SK-N-SH (cell line): ENCODE measurements around the gene ZGLP1. TPM values are rescaled to one million over a fixed set of nuclear protein-coding genes. Genes with fewer than 3 reads are reported as not detected.

ENCODE experiments used
- CTCF ChIA-PET: fragments of 300-600, 350-600 bp; formaldehyde crosslinking; extraction: SDS; loops from one replicate; lab custom pipeline; 2021; lab: Yijun Ruan, JAX
- POLR2A ChIA-PET: fragments of 350-600 bp; sonication (Branson Sonifier 250); formaldehyde crosslinking; extraction: SDS; loops from one replicate; lab custom pipeline; 2020; ENCODE audit warnings: antibody characterized with exemption, inconsistent platforms; lab: Yijun Ruan, JAX
- DNase-seq: peaks from one replicate; pipeline ENCODE4 v3.0.0; 2012
- H2AFZ ChIP-seq: fragments of 200-600 bp; sonication (generic); 2 replicates; pipeline ENCODE4 v1.8.1; 2016; ENCODE audit warnings: antibody characterized with exemption, mild to moderate bottlenecking, low read depth
- H3F3A ChIP-seq: fragments of 200-600 bp; sonication (generic); replicated peaks from 2 replicates; pipeline ENCODE3; 2016; ENCODE audit warnings: antibody characterized with exemption, mild to moderate bottlenecking; ENCODE audit not compliant: insufficient read depth
- H3K27ac ChIP-seq, 2 experiments: fragments of 200-500 bp in 1 of 2; fragments of 200-600 bp in 1 of 2; sonication (Bioruptor generic) in 1 of 2; sonication (generic), shearing (Covaris generic) in 1 of 2; 2 replicates each; pipeline versions ENCODE4 v1.5.1 to v1.6.1; 2014 to 2016; ENCODE audit warnings: low read depth in 2 of 2, inconsistent platforms in 1 of 2, low read length in 1 of 2, mild to moderate bottlenecking in 1 of 2, mixed read lengths in 1 of 2
- H3K27me3 ChIP-seq: fragments of 200-600 bp; sonication (generic), shearing (Covaris generic); 2 replicates; pipeline ENCODE4 v1.6.1; 2016; ENCODE audit warnings: mixed run types; ENCODE audit not compliant: insufficient read depth
- H3K36me3 ChIP-seq, 2 experiments: fragments of 200-500 bp in 1 of 2; fragments of 200-600 bp in 1 of 2; sonication (Bioruptor generic) in 1 of 2; sonication (generic) in 1 of 2; replicated peaks in 1 of 2; 2 replicates each; pipeline versions ENCODE3 to v1.5.1; 2014 to 2016; ENCODE audit warnings: low read length in 1 of 2, mild to moderate bottlenecking in 1 of 2; ENCODE audit not compliant: insufficient read depth in 2 of 2, control insufficient read depth in 1 of 2
- H3K4me1 ChIP-seq, 2 experiments: fragments of 200-500 bp in 1 of 2; fragments of 200-600 bp in 1 of 2; sonication (Bioruptor generic) in 1 of 2; sonication (generic), shearing (Covaris generic) in 1 of 2; 2 replicates each; pipeline versions ENCODE4 v1.5.1 to v1.6.1; 2014 to 2016; ENCODE audit warnings: low read depth in 1 of 2, low read length in 1 of 2, mixed run types in 1 of 2; ENCODE audit not compliant: insufficient read depth in 2 of 2, control insufficient read depth in 1 of 2
- H3K4me2 ChIP-seq: fragments of 200-600 bp; sonication (generic), shearing (Covaris generic); 2 replicates; pipeline ENCODE4 v1.6.1; 2017; ENCODE audit warnings: mixed run types
- H3K4me3 ChIP-seq, 2 experiments: fragments of 200-500 bp in 1 of 2; fragments of 200-600 bp in 1 of 2; sonication (Bioruptor generic) in 1 of 2; sonication (generic), shearing (Covaris generic) in 1 of 2; 2 replicates each; pipeline versions ENCODE4 v1.5.1 to v1.8.1; 2014 to 2016; ENCODE audit warnings: low read depth in 2 of 2, inconsistent platforms in 1 of 2, low read length in 1 of 2, mild to moderate bottlenecking in 1 of 2, mixed read lengths in 1 of 2, moderate library complexity in 1 of 2
- H3K79me2 ChIP-seq: fragments of 200-600 bp; sonication (generic); 2 replicates; pipeline ENCODE4 v1.8.1; 2017; ENCODE audit warnings: mild to moderate bottlenecking; ENCODE audit not compliant: insufficient read depth
- H3K9ac ChIP-seq: fragments of 200-600 bp; sonication (generic); 2 replicates; pipeline ENCODE4 v1.6.1; 2017; ENCODE audit warnings: mixed run types
- H3K9me2 ChIP-seq: fragments of 200-600 bp; sonication (generic); 2 replicates; pipeline ENCODE4 v1.6.1; 2017; ENCODE audit warnings: mixed run types
- H3K9me3 ChIP-seq: fragments of 200-600 bp; sonication (generic); 2 replicates; pipeline ENCODE4 v1.6.1; 2017; ENCODE audit warnings: mixed run types, mild to moderate bottlenecking, moderate library complexity
- H4K20me1 ChIP-seq: fragments of 200-600 bp; sonication (generic); 2 replicates; pipeline ENCODE4 v1.6.1; 2017; ENCODE audit warnings: mild to moderate bottlenecking, mixed run types; ENCODE audit not compliant: insufficient read depth
- CHD2 ChIP-seq: fragments of 150-350 bp; IDR thresholded peaks from 2 replicates; pipeline ENCODE4 v1.6.1; 2018; ENCODE audit warnings: low read length; ENCODE audit not compliant: partially characterized antibody
- CTCF ChIP-seq: fragments of 200-600 bp; sonication (generic); IDR thresholded peaks from 2 replicates; pipeline ENCODE4 v1.6.1; 2017; ENCODE audit warnings: antibody characterized with exemption, mild to moderate bottlenecking, moderate library complexity
- EZH2phosphoT487 ChIP-seq: fragments of 200-600 bp; sonication (generic); IDR thresholded peaks from 2 replicates; pipeline ENCODE4 v1.6.1; 2017; ENCODE audit warnings: low read depth, mixed run types, mild to moderate bottlenecking, antibody characterized with exemption, moderate library complexity, borderline replicate concordance
- FOSL2 ChIP-seq: IDR thresholded peaks from 2 replicates; pipeline ENCODE4 v1.4.0; 2012; ENCODE audit warnings: low read depth, mild to moderate bottlenecking, moderate library complexity, borderline replicate concordance
- FOXM1 ChIP-seq: IDR thresholded peaks from 2 replicates; pipeline ENCODE4 v1.4.0; 2012; ENCODE audit warnings: low read depth, mild to moderate bottlenecking
- GATA2 ChIP-seq: sonication (generic); formaldehyde crosslinking; IDR thresholded peaks from 2 replicates; pipeline ENCODE4 v1.5.0; 2020; ENCODE audit warnings: mild to moderate bottlenecking, missing genetic modification reagents
- RAD21 ChIP-seq: IDR thresholded peaks from 2 replicates; pipeline ENCODE4 v1.6.1; 2012; ENCODE audit warnings: mild to moderate bottlenecking, low read length
- RCOR1 ChIP-seq: fragments of 150-350 bp; IDR thresholded peaks from 2 replicates; pipeline ENCODE4 v1.6.1; 2017; ENCODE audit warnings: antibody characterized with exemption, low read length
- REST ChIP-seq: IDR thresholded peaks from 2 replicates; pipeline ENCODE4 v1.6.1; 2012; ENCODE audit warnings: mild to moderate bottlenecking, low read depth, low read length, moderate library complexity
- SIN3A ChIP-seq: IDR thresholded peaks from 2 replicates; pipeline ENCODE4 v1.6.1; 2012; ENCODE audit warnings: low read depth, mild to moderate bottlenecking, low read length, moderate library complexity, borderline replicate concordance
- SMC3 ChIP-seq: IDR thresholded peaks from 2 replicates; pipeline ENCODE4 v1.6.1; 2012; ENCODE audit warnings: low read depth, low read length, improper control_type of control experiment
- TAF1 ChIP-seq: IDR thresholded peaks from 2 replicates; pipeline ENCODE4 v1.6.1; 2012; ENCODE audit warnings: low read depth, mild to moderate bottlenecking, low read length, moderate library complexity, borderline replicate concordance
- USF2 ChIP-seq: fragments of 150-350 bp; IDR thresholded peaks from 2 replicates; pipeline ENCODE4 v1.6.1; 2017; ENCODE audit warnings: antibody characterized with exemption, low read length, low read depth, borderline replicate concordance
- YY1 ChIP-seq: IDR thresholded peaks from 2 replicates; pipeline ENCODE4 v1.4.0; 2012; ENCODE audit warnings: low read depth, mild to moderate bottlenecking
- WGBS: methylation state at CpG from one replicate; pipeline ENCODE4 v1.1.6; 2017; ENCODE audit warnings: low lambda C conversion rate; 5-methylcytosine and 5-hydroxymethylcytosine counted together
- polyA plus RNA-seq, 3 experiments: library from polyadenylated mRNA; depleted of rRNA; stranded (reverse); fragments of >200 nt; gene quantifications; 2 replicates each; pipeline ENCODE4 v1.2.3, GENCODE V29; 2012
- TF ChIP-seq, protein P1 (sequence below): IDR thresholded peaks from 2 replicates; pipeline ENCODE4; 2012

ZGLP1 gene
- polyA plus RNA-seq, 1 of the 3 experiments (the other 2 are of a cell fraction), result 1.8 TPM

DNA sequence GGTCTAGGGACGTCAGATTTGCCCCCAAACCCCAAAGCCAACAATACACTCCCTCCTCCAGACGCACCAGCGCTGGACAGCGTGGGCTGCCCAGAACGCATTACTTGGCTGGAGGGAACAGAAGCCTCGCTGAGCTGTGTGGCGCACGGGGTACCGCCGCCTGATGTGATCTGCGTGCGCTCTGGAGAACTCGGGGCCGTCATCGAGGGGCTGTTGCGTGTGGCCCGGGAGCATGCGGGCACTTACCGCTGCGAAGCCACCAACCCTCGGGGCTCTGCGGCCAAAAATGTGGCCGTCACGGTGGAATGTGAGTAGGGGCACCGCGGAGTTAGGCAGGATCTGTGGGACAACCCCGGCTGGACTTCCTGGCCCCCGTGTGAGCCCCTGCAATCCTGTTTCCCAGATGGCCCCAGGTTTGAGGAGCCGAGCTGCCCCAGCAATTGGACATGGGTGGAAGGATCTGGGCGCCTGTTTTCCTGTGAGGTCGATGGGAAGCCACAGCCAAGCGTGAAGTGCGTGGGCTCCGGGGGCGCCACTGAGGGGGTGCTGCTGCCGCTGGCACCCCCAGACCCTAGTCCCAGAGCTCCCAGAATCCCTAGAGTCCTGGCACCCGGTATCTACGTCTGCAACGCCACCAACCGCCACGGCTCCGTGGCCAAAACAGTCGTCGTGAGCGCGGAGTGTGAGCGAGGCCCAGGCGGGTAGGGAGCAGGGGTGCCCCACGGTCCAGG, 15.8 kb downstream of the ZGLP1 start:
- Histone ChIP-seq H4K20me1 (no peaks in the 10 kb centered on the region), H2AFZ (no peak overlapping the region), H3K79me2 (no peaks in the 10 kb centered on the region), H3K27ac (no peak overlapping the region), H3K9me2 (no peaks in the 10 kb centered on the region), H3K9me3 (no peaks in the 10 kb centered on the region), H3K4me2 (no peak overlapping the region), H3K27me3 (no peaks in the 10 kb centered on the region; the same call in 1 of the 2 replicates), H3K36me3 (no peaks in the 10 kb centered on the region), H3K9ac (no peak overlapping the region), H3K4me3 (no peak overlapping the region; a peak in 1 of 4 replicates), H3F3A (no peaks in the 10 kb centered on the region), H3K4me1 (peaks cover 0 to 37% of the 10 kb centered on the region in 2 experiments; a peak in 1 of 4 replicates)
- ChIA-PET CTCF (interaction anchor here (0.8 to 2.9 kb wide), 3 partner anchors 16 to 123 kb away, joined by 3 to 21 read pairs (median 4); partner anchors contain the start of genes ICAM1 and ZGLP1), POLR2A (interaction anchor here (0.7 kb wide), 1 partner anchor 68 kb away, joined by 3 read pairs; no protein-coding TSS in a partner anchor)
- no peak for DNase-seq
- 58% methylated on average over 29 of the region's 49 CpGs for WGBS
- TF ChIP-seq RCOR1, result no peak

GRCh38 chr19:10292789-10293636, 16.6 kb downstream of the ZGLP1 start:
- Histone ChIP-seq H3K9me3 (no peaks in the 10 kb centered on the region), H3K79me2 (no peaks in the 10 kb centered on the region), H4K20me1 (no peaks in the 10 kb centered on the region), H3K4me3 (peak overlapping the region; percentile 45 to 77; a peak in 3 of 4 replicates), H2AFZ (no peak overlapping the region), H3K27me3 (no peaks in the 10 kb centered on the region; the same call in 1 of the 2 replicates), H3K4me2 (peak overlapping the region; percentile 98), H3K27ac (no peak overlapping the region), H3K9ac (no peak overlapping the region), H3K4me1 (peaks cover 0 to 39% of the 10 kb centered on the region in 2 experiments; a peak in 1 of 4 replicates), H3K36me3 (no peaks in the 10 kb centered on the region), H3K9me2 (no peaks in the 10 kb centered on the region), H3F3A (peaks cover 3% of the 10 kb centered on the region)
- CTCF ChIA-PET, result interaction anchor here (0.9 to 2.9 kb wide), 5 partner anchors 22 to 132 kb away, joined by 3 to 21 read pairs (median 6); partner anchors contain the start of gene ICAM1
- POLR2A ChIA-PET, result interaction anchor here (0.7 kb wide), 1 partner anchor 67 kb away, joined by 3 read pairs; no protein-coding TSS in a partner anchor
- 53% methylated on average over 28 of the region's 56 CpGs for WGBS
- no peak for DNase-seq
- TF ChIP-seq RCOR1 (no peak), GATA2 (CRISPR knock-in tag) (no peak), CTCF (no peak), TAF1 (no peak), USF2 (no peak), CHD2 (no peak), SMC3 (no peak), REST (no peak), FOSL2 (no peak), RAD21 (no peak), EZH2phosphoT487 (no peak), YY1 (no peak), SIN3A (no peak), FOXM1 (no peak)
- TF ChIP-seq, protein P1, sequence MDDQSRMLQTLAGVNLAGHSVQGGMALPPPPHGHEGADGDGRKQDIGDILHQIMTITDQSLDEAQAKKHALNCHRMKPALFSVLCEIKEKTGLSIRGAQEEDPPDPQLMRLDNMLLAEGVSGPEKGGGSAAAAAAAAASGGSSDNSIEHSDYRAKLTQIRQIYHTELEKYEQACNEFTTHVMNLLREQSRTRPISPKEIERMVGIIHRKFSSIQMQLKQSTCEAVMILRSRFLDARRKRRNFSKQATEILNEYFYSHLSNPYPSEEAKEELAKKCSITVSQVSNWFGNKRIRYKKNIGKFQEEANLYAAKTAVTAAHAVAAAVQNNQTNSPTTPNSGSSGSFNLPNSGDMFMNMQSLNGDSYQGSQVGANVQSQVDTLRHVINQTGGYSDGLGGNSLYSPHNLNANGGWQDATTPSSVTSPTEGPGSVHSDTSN, result no peak
